ENCODE data around the gene SLC2A9.

The SLC2A9 gene

GRCh38 chr4:9962611-9963314 lies 58.5 kb downstream of the SLC2A9 start:
- no peak for DNase-seq (ENCODE audit: low read depth)

GRCh38 chr4:9954468-9954867 lies 66.8 kb downstream of the SLC2A9 start:
- no peak for DNase-seq (ENCODE audit: low read depth)

- DNase-seq (ENCODE audit: low read depth), result no peak
Measured at GRCh38 chr4:9953089-9953488, 68.2 kb downstream of the SLC2A9 start.

- DNase-seq (ENCODE audit: low read depth), result no peak
Measured at GRCh38 chr4:9952415-9952950, 68.8 kb downstream of the SLC2A9 start.

DNA sequence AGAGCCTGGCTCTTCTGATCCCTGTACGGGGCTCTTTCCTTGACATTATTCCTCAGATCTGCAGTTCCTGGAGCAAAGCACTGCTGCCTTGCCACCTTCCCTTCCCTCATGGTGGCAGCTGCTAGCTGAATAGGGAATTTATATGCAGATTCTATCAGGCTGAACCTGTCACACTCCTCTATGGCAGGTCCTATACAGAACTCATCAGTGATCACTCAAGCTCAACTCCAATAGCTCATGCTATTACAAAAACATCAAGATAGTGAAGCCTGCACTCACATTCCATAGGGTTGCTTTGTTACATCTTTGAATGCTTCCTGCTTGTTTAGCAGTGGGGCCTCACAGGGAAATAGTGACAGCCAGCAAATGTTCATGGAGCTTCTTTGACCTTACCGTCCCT lies 71.7 kb downstream of the SLC2A9 start:
- no peak for DNase-seq (ENCODE audit: low read depth)

DNA sequence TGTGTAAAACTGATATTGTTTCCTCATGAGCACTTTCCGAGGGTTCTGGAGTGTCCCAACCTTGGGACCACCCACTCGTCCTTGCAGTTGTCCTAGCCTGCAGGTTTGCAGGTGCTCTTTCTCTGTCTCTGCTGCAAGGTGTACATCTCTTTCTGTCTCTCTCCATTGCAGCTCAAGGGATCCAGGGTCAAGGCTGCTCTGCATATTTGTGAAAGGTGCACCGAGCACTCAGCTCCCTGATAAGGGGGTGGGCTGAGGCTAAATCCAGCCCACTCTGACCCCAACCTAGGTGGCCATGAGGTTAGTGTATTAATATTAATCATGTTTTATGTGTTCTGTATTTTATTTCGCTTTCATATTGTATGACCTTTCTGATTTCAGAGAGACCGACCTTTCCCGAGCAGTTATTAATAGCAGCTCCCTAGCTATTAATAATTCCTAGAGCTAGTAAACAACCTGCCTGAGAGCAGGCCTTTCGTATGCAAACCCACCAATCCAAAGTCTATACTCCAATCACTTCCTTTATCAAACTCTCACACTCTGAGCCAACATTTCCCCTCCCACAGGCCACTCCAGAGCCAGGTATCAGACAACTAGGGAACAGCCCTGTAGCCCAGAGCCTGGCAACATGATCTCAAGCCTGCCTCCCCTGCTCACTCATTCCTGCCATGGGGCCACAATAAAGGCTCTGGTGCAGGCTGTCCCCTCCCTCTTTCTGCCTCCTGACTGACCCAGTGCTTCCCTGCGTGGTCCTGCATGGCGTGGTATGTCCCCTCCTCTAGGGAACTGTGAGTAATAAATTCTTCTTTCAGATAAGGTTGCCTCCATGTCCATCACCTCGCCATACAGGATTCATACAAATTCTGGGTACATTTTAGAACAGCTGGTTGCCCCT lies 73.9 kb downstream of the SLC2A9 start:
- no peak for DNase-seq (ENCODE audit: low read depth)

DNA sequence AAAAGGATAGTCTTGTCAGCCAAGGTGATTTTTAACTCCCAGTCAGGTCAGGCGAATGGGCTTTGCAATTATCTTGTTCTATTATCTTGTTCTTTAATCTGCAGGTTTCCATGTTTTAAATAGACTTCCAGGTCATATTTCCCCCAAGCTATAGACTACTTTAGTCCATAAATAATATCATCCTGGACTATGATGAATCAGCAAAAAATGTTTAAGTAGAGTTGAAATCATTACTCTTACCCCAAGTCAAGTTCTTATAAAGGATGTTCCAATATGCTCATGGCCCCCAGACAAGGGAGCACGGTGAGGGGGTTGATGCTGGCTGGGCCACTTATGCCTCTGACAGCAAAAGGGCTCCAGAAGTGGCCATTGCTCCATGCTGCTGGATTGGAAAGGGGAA lies 75.1 kb downstream of the SLC2A9 start:
- DNase-seq (ENCODE audit: low read depth), result no peak

DNA sequence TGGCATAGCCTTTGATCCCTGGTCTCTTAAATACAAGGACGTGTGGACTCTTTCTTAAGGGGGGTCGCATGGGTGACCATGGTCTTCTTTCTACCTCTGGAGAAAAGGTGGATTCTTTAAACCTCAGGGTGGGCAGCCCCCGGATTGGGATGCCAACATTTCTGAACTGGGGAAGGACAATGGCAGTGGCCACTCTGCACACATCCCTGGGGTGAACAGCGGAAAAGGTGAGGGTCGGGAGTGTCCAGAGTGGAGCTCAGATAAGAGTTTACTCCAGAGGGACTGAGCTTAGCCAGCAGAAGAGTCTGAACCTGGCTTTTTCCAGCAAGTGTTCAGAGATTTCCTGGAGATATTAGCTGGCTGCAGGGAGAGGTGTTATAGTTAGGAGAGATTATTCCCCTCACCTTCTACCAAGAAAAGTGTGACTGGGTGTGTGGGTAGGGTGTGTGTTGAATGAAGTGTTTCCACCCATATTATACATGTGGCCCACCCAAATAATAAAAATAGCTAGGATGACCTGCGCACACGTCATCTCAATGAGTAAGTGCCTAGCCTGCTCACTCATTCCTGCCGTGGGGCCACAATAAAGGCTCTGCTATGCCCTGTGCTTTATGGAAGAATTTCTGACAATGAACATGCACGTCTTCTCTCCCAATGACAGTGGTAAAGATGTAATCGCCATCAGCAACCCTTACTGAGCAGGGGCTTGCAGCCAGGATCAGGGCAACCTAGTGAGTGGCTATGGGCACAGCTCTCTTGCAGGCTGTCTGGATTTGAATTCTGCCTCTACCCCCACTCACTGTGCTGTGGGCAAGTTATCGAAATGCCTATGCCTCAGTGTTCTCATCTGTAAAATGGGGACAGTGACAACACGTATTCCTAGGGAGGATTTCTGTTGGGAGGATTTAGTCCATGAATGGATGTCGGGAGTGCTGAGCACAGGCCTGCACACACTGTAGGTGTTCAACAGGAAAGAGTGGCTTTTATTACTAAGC lies 76.6 kb downstream of the SLC2A9 start:
- DNase-seq (ENCODE audit: low read depth), result no peak

GRCh38 chr4:9943761-9944160 lies 77.5 kb downstream of the SLC2A9 start:
- no peak for DNase-seq (ENCODE audit: low read depth)

- no peak for DNase-seq (ENCODE audit: low read depth)
Measured at GRCh38 chr4:9942921-9943600, 78.2 kb downstream of the SLC2A9 start.

GRCh38 chr4:9942139-9942538 lies 79.2 kb downstream of the SLC2A9 start:
- no peak for DNase-seq (ENCODE audit: low read depth)

DNA sequence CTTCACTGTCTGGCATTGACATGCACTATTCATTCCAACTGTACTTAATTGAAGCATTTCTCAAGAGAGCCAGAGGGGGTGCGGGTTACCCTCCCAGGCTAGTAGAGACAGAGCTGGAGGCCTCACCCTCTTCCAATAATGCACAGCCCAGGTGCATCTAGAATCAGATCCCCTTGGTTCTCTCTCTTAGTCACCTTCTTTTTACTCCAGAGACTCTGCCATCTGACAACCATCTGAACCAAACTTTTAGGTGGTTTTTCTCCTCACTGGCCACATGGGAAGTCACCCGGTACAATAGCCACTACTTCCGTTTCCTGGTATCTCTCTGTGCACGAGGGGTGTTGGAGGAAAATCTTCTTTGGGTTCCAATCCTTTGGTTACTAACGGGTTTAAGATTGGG lies 81.3 kb downstream of the SLC2A9 start:
- DNase-seq (ENCODE audit: low read depth), result no peak

- no peak for DNase-seq (ENCODE audit: low read depth)
Measured at GRCh38 chr4:9938933-9939332, 82.4 kb downstream of the SLC2A9 start.

- DNase-seq (ENCODE audit: low read depth), result no peak
Measured at GRCh38 chr4:9937078-9937477, 84.2 kb downstream of the SLC2A9 start.

DNA sequence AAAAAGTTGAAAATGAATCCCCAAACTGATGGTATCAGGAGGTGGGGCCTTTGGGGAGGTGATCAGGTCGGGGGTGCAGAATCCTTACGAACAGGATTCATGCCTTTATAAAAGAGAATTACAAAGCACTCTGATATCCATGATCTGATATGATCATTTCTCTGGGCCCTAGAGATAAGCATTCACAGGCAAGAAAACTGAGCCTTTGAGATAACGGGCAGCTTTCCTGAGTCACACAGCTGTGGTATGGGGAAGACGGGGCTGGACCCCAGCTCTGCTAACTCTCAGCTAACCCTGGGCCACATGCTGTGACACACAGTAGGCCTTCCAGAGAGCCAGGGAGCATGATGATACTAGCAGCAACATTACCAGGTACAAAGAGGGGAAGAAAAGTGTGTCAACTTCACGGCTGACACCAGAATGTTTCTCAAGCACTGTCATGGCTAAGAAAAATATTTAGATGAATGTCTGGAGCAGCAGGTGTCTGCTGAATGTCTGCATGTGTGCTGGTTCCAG lies 85.1 kb downstream of the SLC2A9 start:
- no peak for DNase-seq (ENCODE audit: low read depth)

DNA sequence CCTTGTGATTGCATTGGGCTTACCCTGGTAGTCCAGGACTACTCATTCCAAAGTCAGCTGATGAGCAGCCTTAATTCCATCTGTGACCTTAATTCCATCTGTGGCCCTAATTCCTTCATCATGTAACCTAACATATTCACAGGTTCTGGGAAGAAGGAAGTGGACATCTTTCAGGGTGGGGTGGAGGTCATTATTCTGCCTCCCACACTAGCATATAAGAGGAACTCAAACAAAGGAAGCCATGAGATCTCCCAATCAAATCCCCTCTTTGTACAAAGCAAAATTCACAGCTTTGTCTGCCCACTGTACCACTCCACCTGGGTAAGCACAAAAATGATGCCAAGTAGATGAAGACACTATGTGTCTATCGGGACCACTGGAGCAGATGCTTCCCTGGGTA lies 87.3 kb downstream of the SLC2A9 start:
- no peak for DNase-seq (ENCODE audit: low read depth)

DNA sequence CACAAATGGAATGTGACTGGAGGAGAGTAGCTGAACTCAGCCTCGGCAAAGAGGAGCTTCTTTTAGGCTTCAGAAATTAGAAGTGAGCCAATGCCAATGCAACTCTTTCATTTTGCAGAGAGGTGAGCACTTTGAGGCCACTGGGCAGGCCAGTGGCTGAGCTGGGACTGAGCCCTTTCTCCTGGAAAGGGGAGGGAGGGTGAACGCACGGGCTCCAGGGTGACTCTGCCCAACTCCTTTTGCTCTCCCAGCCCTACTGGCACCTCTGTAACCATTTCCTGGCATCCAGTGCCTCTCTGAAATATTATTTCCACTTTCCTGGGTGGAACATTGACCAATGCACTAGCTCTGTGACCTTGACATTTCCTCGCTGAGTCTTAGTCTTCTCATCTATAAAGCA lies 88.1 kb downstream of the SLC2A9 start:
- DNase-seq (ENCODE audit: low read depth), result no peak

DNA sequence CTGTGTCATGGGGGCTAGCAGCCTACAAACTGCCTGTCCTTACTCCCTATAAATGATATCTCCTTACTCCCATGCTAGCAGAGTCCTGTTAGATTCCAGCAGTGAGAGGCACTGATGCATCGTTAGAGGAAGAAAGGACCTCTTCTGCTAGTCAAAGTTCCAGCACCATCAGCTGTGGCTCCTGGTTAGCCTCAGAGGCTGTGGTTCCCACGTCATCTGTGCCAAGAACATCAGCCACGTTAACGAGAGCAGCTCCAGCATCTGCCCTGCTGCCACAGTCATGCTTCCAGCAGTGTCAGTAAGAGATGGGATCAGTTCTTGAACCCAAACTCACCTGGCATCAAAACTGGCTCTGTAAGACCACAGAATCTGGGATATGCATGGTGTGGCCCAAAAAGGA lies 88.5 kb downstream of the SLC2A9 start:
- DNase-seq (ENCODE audit: low read depth), result no peak

DNA sequence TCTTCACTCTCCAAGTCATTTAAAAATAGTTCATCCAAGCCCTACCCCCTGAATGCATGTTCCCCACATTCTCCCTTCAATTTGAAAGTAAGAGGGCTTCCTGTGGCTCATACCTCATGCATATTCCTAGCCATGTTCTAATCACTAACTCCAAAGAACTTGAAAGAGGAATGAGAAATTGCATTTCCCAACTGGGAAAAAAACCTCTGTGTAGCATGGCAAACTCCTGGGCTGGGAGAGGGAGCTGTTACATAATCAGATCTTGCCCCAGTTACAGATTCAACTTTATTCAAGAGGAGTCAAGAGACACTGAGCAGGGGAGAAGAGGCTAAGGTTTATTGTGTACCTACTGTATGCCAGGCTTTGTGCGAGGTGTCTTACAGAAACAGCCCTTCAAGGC lies 90.2 kb downstream of the SLC2A9 start:
- no peak for DNase-seq (ENCODE audit: low read depth)

DNA sequence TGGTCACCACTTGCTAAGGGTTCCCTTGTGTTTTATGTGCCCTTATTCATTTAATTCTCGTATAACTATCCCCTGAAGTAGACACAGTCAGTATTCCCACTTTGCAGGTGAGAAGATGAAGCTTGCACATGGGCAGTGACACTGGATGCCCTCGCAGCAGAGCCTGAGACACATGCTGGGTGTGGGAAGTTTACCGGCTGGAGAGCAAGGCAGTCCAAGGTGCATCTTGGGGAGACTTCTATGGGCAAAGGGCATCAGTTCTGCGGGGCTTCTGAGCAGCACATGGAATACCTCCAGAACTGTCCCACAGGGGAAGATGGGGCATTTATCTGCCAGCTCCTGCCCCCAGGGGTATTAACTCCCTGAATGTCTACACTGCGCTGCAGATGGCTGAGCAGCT lies 92.2 kb downstream of the SLC2A9 start:
- no peak for DNase-seq (ENCODE audit: low read depth)

GRCh38 chr4:9927341-9928007 lies 93.8 kb downstream of the SLC2A9 start:
- DNase-seq (ENCODE audit: low read depth), result no peak

Measured in stimulated activated CD8-positive, alpha-beta memory T cell treated with anti-CD3 and anti-CD28 coated beads, Interleukin-12 subunit alpha, Interleukin-12 subunit beta, amount 100 ng/mL, for 1 hour (primary cell).